Adrenal gland (tissue), 12 donors: Measurements from ENCODE around the gene XIST. TPM values are rescaled to one million over a fixed set of nuclear protein-coding genes. Genes with fewer than 3 reads are reported as not detected.

Experiments used
- DNase-seq, 7 donors: peaks; one replicate each; pipeline ENCODE4 v3.0.0-alpha.2; 2019 to 2020
- H3K27ac ChIP-seq, 5 donors: fragments of 200-600 bp; sonication (generic) in 4 of 5; 1 replicate in 3 of 5; 2 replicates in 2 of 5; pipeline versions ENCODE4 v1.5.1 to v1.8.0; 2016 to 2020; ENCODE audit warnings: mild to moderate bottlenecking in 1 of 5
- H3K27me3 ChIP-seq: fragments of 200-600 bp; 2 replicates; pipeline ENCODE4 v1.8.0; 2021
- H3K36me3 ChIP-seq, 2 donors: fragments of 200-600 bp; replicated peaks in 1 of 2; 1 replicate in 1 of 2; 2 replicates in 1 of 2; pipeline versions ENCODE4 v1.5.1 to v1.8.0; 2018 to 2022
- H3K4me1 ChIP-seq, 2 donors: fragments of 200-600 bp; replicated peaks in 1 of 2; 1 replicate in 1 of 2; 2 replicates in 1 of 2; pipeline versions ENCODE4 v1.5.1 to v1.8.0; 2018 to 2021
- H3K4me3 ChIP-seq, 4 donors: fragments of 200-600 bp; sonication (generic) in 3 of 4; one replicate each; pipeline ENCODE4 v1.5.1; 2016 to 2018
- H3K9me3 ChIP-seq, 3 donors: fragments of 200-600 bp; sonication (generic) in 1 of 3; replicated peaks in 1 of 3; 1 replicate in 2 of 3; 2 replicates in 1 of 3; pipeline versions ENCODE4 v1.5.1 to v1.8.0; 2016 to 2021
- POLR2A ChIP-seq, 2 donors: fragments of 450-650 bp; IDR thresholded peaks; one replicate each; pipeline ENCODE4 v1.6.1; 2017; ENCODE audit warnings: antibody characterized with exemption in 2 of 2, mild to moderate bottlenecking in 2 of 2, moderate library complexity in 1 of 2
- WGBS, 4 donors: extraction: QIAGEN DNeasy Blood & Tissue Kit in 2 of 4; methylation state at CpG; one replicate each; pipeline versions ENCODE4 v1.1.5 to v1.1.7; 2013 to 2017; 5-methylcytosine and 5-hydroxymethylcytosine counted together
- intact Hi-C, 2 donors: fragments of 100-400 bp; cut with DNase I; formaldehyde crosslinking; loops; one replicate each; pipeline versions ENCODE4 v1.14.1 to v1.15.0; 2022 to 2023
- polyA plus RNA-seq, 3 donors: library from polyadenylated mRNA; stranded (reverse); fragments of 200-250 nt in 2 of 3; fragments of 350-450 nt in 1 of 3; fragmentation: Illumina TruSeq in 1 of 3; extraction: RNeasy Lipid Tissue Mini Kit (QIAGEN cat#74804) in 1 of 3; gene quantifications; one replicate each; pipeline ENCODE4 v1.2.3, GENCODE V29; 2013 to 2014
- total RNA-seq, 9 donors: library from RNA; depleted of rRNA in 4 of 9; stranded (reverse); fragments of >200 nt in 4 of 9; fragments of 120-200 nt in 1 of 9; fragmentation: NEBNext Ultra II Directional in 1 of 9; extraction: Animal tissue kit (Norgen Biotek cat#: 25700) in 1 of 9; gene quantifications; one replicate each; pipeline versions ENCODE4 v1.1.0 to v1.2.4, GENCODE V29; 2013 to 2023
- TF ChIP-seq, protein P1 (sequence below), 6 experiments: fragments of 450-650 bp in 4 of 6; fragments of 200-600 bp in 2 of 6; sonication (generic) in 1 of 6; IDR thresholded peaks; 1 replicate in 5 of 6; 2 replicates in 1 of 6; pipeline versions ENCODE4 v1.5.1 to v1.8.0; 2016 to 2021; ENCODE audit warnings: antibody characterized with exemption in 6 of 6, mild to moderate bottlenecking in 2 of 6, moderate library complexity in 1 of 6
- donor health status: healthy with polysubstance abuse.
- donor health status: Bipolar disorder and iron deficiency.
- donor health status: DM: yes; HTN: yes; CAD: no.
- donor health status: DM: no; HTN: no; CAD: no.
- donor health status: DM: no; HTN: no; CAD: no.
- donor health status: DM: yes; HTN: yes; CAD: no.

XIST gene
- total and polyA plus RNA-seq, 12 donors, result 0.13 to 498 (median 94.8) TPM; not detected in 1

GRCh38 chrX:73828080-73828720 lies 24.3 kb downstream of the XIST start:
- H3K36me3 ChIP-seq, result peaks cover 0 to 56% of the 10 kb centered on the region in 2 donors
- TF ChIP-seq POLR2A (IDR thresholded peaks at IDR 0.05), result no peak
- TF ChIP-seq, protein P1, sequence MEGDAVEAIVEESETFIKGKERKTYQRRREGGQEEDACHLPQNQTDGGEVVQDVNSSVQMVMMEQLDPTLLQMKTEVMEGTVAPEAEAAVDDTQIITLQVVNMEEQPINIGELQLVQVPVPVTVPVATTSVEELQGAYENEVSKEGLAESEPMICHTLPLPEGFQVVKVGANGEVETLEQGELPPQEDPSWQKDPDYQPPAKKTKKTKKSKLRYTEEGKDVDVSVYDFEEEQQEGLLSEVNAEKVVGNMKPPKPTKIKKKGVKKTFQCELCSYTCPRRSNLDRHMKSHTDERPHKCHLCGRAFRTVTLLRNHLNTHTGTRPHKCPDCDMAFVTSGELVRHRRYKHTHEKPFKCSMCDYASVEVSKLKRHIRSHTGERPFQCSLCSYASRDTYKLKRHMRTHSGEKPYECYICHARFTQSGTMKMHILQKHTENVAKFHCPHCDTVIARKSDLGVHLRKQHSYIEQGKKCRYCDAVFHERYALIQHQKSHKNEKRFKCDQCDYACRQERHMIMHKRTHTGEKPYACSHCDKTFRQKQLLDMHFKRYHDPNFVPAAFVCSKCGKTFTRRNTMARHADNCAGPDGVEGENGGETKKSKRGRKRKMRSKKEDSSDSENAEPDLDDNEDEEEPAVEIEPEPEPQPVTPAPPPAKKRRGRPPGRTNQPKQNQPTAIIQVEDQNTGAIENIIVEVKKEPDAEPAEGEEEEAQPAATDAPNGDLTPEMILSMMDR (IDR thresholded peaks at IDR 0.05), result no peak
- 74 to 86% (median 80%) methylated on average over 2 of the region's 2 CpGs for WGBS, 4 donors
- H3K9me3 ChIP-seq, result no peaks in the 10 kb centered on the region
- no peaks in the 10 kb centered on the region for H3K4me1 ChIP-seq
- H3K27ac ChIP-seq, result no peak overlapping the region
- H3K27me3 ChIP-seq, result no peaks in the 10 kb centered on the region
- no peak for DNase-seq
- H3K4me3 ChIP-seq, result no peak overlapping the region
- intact Hi-C loops, result no loop called here

DNA sequence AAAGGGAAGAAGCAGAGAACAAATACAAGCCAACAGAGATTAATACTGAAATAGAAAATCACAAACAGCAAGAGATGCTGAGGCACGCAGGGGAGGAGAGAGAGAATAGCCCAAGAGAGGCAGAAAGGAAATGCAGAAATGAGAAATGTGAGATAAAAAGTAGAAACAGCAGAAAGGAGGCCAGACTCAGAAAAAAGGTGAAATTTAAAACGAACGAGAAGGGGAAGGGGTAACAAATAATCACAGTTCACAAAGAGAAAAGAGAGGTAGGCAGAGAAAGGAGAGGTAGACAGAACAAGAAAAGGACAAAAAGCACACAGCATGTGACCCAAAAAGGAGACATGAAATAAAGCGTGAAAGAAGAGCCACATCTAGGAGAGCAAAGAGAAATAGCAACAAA lies 25.1 kb downstream of the XIST start:
- Histone ChIP-seq H3K36me3 (peaks cover 0 to 56% of the 10 kb centered on the region in 2 donors), H3K4me1 (no peaks in the 10 kb centered on the region), H3K4me3 (no peak overlapping the region), H3K27me3 (no peaks in the 10 kb centered on the region), H3K9me3 (no peaks in the 10 kb centered on the region), H3K27ac (no peak overlapping the region)
- DNase-seq, result no peak
- 67 to 89% (median 80%) methylated on average over 4 of the region's 4 CpGs for WGBS, 4 donors
- TF ChIP-seq POLR2A (IDR thresholded peaks at IDR 0.05), result no peak
- TF ChIP-seq, protein P1 (IDR thresholded peaks at IDR 0.05), result no peak
- intact Hi-C loops, result no loop called here

DNA sequence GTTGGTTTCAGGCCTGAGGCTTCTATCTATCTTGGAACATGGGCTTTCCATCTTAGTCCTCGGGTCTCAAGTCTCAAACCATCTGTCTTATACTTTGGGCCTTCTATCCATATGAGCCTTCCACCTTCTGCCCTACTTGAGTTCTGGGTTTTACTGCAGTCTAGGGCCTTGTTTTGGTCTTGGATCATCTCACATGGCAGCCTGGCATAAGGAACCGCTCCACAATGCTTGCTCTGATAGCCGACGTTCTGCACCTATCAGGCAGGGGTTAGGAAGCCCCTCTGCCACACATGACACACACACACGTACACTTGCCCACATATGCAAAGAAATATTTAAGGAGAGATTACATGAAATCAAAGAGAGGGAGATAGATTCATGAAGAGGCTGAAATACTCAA lies 25.5 kb downstream of the XIST start:
- no peak overlapping the region for H3K27ac ChIP-seq
- H3K9me3 ChIP-seq, result no peaks in the 10 kb centered on the region
- intact Hi-C loops, result no loop called here
- no peaks in the 10 kb centered on the region for H3K27me3 ChIP-seq
- TF ChIP-seq, protein P1 (IDR thresholded peaks at IDR 0.05), result no peak
- no peak for TF ChIP-seq POLR2A (IDR thresholded peaks at IDR 0.05)
- H3K4me1 ChIP-seq, result no peaks in the 10 kb centered on the region
- no peak overlapping the region for H3K4me3 ChIP-seq
- no peak for DNase-seq
- WGBS, 4 donors, result 76 to 89% (median 85%) methylated on average over 5 of the region's 5 CpGs
- peaks cover 0 to 55% of the 10 kb centered on the region in 2 donors for H3K36me3 ChIP-seq

DNA sequence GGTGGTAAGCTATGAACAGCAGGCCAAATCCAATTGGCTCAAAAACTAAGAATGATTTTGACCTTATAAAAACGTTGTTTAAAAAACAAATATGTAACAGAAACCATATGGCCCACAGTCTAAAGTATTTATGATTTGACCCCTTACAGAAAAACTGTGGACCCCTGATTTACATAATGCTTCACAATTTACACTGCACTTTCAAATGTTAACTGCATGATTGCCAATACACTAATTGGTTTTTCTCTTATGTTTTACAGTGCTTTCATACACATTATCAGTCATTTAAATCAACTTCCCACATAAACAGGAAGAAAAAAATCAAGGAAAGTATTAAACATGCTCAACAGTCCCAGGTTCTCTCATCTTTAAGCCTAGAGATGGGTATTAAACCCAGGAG lies 26.9 kb downstream of the XIST start:
- no peaks in the 10 kb centered on the region for H3K27me3 ChIP-seq
- H3K36me3 ChIP-seq, result peaks cover 0 to 42% of the 10 kb centered on the region in 2 donors
- H3K4me1 ChIP-seq, result no peaks in the 10 kb centered on the region
- DNase-seq, result no peak
- no peaks in the 10 kb centered on the region for H3K9me3 ChIP-seq
- H3K27ac ChIP-seq, result no peak overlapping the region
- WGBS, 4 donors, result 27 to 47% (median 34%) methylated on average over 1 of the region's 1 CpG
- intact Hi-C loops, result no loop called here
- H3K4me3 ChIP-seq, result no peak overlapping the region
- no peak for TF ChIP-seq POLR2A (IDR thresholded peaks at IDR 0.05)
- TF ChIP-seq, protein P1 (IDR thresholded peaks at IDR 0.05), result no peak
